GM19193 (cell line): ENCODE measurements around the gene ATF7.

ENCODE experiments used
- POLR2A ChIP-seq: IDR thresholded peaks from 4 replicates; pipeline ENCODE4 v1.6.1; 2011; ENCODE audit not compliant: insufficient read depth, insufficient read length; ENCODE audit errors: extremely low read depth

The ATF7 gene

GRCh38 chr12:53638057-53638456 lies 11.9 kb upstream of the ATF7 start:
- no peak for TF ChIP-seq POLR2A

- TF ChIP-seq POLR2A: no peak
Observed at GRCh38 chr12:53636641-53637040, 10.5 kb upstream of the ATF7 start.

- TF ChIP-seq POLR2A: no peak
Observed at GRCh38 chr12:53631721-53632120, 5.5 kb upstream of the ATF7 start.

GRCh38 chr12:53627919-53628318 lies 1.7 kb upstream of the ATF7 start:
- no peak for TF ChIP-seq POLR2A

- no peak for TF ChIP-seq POLR2A
Observed at GRCh38 chr12:53626702-53627169, 554 bp upstream of the ATF7 start.

- no peak for TF ChIP-seq POLR2A
Observed at GRCh38 chr12:53625373-53625945, 723 bp downstream of the ATF7 start.

- no peak for TF ChIP-seq POLR2A
Observed at GRCh38 chr12:53624956-53625355, 1.2 kb downstream of the ATF7 start.

- TF ChIP-seq POLR2A: no peak
Observed at GRCh38 chr12:53624458-53624857, 1.7 kb downstream of the ATF7 start.

GRCh38 chr12:53623548-53624385 lies 2.4 kb downstream of the ATF7 start:
- TF ChIP-seq POLR2A: no peak

- no peak for TF ChIP-seq POLR2A
Observed at GRCh38 chr12:53622724-53623123, 3.5 kb downstream of the ATF7 start.

GRCh38 chr12:53618275-53618674 lies 7.9 kb downstream of the ATF7 start:
- no peak for TF ChIP-seq POLR2A

GRCh38 chr12:53617700-53618099 lies 8.5 kb downstream of the ATF7 start:
- no peak for TF ChIP-seq POLR2A

- no peak for TF ChIP-seq POLR2A
Observed at GRCh38 chr12:53616950-53617349, 9.2 kb downstream of the ATF7 start.

GRCh38 chr12:53613821-53614220 lies 12.4 kb downstream of the ATF7 start:
- no peak for TF ChIP-seq POLR2A

- TF ChIP-seq POLR2A: no peak
Observed at GRCh38 chr12:53612978-53613377, 13.2 kb downstream of the ATF7 start.

- TF ChIP-seq POLR2A: no peak
Observed at GRCh38 chr12:53611304-53611703, 14.9 kb downstream of the ATF7 start.

GRCh38 chr12:53604581-53604980 lies 21.6 kb downstream of the ATF7 start:
- TF ChIP-seq POLR2A: no peak

GRCh38 chr12:53603804-53604203 lies 22.4 kb downstream of the ATF7 start:
- no peak for TF ChIP-seq POLR2A
